ENCODE results near the gene COMMD10.

Gene COMMD10

DNA sequence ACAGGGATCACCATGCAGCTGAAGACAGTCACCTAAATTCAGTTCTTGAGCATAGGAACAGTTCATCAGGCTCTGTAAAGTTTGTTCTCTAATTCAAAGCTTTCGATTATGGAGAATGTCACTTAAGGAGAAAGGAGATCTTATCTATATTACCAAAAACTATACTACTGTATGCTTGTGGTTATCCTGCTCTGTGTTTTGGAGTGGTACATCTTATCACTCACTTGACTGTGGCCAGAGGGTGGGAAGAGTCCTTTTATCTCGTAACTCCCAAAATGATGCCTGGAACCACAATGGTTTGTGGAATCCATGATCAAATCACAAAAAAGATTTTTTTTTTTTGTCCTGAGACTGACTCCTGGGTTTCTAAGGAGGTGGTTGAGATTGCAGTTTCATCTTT lies 230.7 kb downstream of the COMMD10 start:
- no peak overlapping the region for H3K27ac ChIP-seq
- TF ChIP-seq, protein P1, sequence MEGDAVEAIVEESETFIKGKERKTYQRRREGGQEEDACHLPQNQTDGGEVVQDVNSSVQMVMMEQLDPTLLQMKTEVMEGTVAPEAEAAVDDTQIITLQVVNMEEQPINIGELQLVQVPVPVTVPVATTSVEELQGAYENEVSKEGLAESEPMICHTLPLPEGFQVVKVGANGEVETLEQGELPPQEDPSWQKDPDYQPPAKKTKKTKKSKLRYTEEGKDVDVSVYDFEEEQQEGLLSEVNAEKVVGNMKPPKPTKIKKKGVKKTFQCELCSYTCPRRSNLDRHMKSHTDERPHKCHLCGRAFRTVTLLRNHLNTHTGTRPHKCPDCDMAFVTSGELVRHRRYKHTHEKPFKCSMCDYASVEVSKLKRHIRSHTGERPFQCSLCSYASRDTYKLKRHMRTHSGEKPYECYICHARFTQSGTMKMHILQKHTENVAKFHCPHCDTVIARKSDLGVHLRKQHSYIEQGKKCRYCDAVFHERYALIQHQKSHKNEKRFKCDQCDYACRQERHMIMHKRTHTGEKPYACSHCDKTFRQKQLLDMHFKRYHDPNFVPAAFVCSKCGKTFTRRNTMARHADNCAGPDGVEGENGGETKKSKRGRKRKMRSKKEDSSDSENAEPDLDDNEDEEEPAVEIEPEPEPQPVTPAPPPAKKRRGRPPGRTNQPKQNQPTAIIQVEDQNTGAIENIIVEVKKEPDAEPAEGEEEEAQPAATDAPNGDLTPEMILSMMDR (conservative IDR thresholded peaks at IDR 0.05), result no peak
- no peak for TF ChIP-seq ZFX (IDR thresholded peaks at IDR 0.05)

DNA sequence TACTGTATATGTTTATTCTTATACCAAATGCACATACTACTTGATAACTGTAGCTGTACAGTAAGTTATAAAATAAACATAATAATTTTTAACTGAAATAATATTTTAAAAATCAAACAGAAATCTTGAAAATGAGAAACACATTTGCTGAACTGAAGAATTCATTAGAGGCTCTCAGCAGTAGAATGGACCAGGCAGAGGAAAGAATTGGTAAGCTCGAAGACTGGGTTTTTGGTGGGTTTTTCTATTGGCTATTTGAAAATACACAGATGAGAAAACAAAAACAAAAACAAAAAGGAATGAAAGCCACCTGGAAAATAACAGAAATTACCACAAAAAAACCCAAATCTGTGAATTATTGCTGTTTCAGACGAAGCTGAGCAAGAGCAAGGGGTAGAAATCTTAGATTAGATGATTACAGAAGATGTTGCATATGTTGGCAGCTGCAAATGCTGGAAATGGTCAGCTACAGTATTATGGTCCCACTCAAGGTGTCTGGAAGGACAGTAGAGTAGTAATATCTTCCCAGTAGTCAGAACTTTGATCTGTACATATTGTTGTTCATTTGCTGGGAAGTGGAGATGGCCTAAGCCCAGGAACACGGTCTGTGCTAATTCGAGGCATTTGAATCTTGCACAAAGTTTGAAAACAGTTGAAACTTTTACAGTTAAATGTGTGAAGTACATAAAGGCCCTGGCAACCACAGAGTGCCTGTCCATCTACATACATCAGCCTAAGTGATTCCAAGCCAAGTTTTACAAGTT lies 233.4 kb downstream of the COMMD10 start:
- TF ChIP-seq, protein P1 (conservative IDR thresholded peaks at IDR 0.05), result no peak
- TF ChIP-seq ZFX (IDR thresholded peaks at IDR 0.05), result no peak
- H3K27ac ChIP-seq, result no peak overlapping the region

DNA sequence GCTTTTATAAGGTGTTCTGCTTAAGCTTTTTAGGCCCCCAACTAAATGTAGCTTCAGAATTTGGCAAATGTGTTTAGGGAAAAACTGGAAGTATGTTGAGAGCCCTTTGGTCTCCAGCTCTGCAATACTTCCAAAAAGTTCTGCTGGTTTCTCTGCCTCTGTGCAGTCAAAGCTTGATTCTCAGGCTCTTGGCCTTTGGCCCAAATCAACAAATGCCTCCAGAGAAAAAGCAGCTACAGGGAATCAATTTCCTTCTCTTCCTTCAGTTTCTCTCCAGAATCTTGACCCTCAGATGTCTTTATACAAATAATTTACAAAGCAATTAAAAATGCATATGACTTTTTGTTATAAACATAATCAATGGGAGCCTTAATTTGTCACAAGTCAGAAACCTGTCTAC lies 235.7 kb downstream of the COMMD10 start:
- H3K27ac ChIP-seq, result no peak overlapping the region
- TF ChIP-seq ZFX (IDR thresholded peaks at IDR 0.05), result no peak
- TF ChIP-seq, protein P1 (conservative IDR thresholded peaks at IDR 0.05), result no peak

DNA sequence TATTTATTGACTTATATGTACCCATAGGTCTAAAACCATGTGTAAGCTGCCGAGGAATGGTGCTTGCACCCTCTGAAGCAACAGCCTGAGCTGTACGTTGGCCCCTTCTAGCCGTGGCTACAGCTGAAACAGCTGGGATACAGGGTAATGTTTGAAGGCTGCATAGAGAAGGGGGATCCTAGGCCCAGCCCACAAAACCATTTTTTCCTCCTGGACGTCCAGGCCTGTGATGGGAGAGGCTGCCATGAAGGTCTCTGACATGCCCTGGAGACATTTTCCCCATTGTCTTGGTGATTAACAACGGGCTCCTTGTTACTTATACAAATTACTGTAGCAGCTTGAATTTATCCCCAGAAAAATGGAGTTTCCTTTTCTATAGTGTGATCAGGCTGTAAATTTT lies 244.7 kb downstream of the COMMD10 start:
- TF ChIP-seq, protein P1 (conservative IDR thresholded peaks at IDR 0.05), result no peak
- no peak for TF ChIP-seq ZFX (IDR thresholded peaks at IDR 0.05)

DNA sequence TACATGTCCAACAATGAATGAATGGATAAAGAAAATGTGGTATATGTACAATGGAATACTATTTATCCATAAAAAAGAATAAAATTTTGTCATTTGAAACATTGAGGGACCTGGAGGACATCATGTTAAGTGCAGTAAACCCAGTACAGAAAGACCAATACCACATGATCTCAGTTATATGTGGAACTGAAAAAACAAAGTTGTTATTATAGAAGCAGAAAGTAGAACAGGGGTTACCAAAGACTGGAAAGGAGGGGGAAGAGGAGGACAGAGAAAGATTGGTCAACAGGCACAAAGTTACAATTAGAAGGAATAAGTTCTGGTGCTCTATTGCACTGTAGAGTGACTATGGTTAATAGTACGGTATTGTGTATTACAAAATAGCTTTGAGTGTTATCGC lies 256.0 kb downstream of the COMMD10 start:
- no peak for TF ChIP-seq ZFX (IDR thresholded peaks at IDR 0.05)
- TF ChIP-seq, protein P1 (conservative IDR thresholded peaks at IDR 0.05), result no peak
- no peak overlapping the region for H3K27ac ChIP-seq

More for the DNA sequence above, 244.7 kb downstream of the COMMD10 start:
- no peak overlapping the region for H3K27ac ChIP-seq
